RWPE2 (cell line): Measurements from ENCODE around the gene YDJC.

Experiments used
- ATAC-seq: fragments of 200-7000 bp; cut with Tn5 transposase; 3 replicates; pipeline ENCODE4 v1.9.1; 2021; ENCODE audit warnings: low read depth
- DNase-seq: peaks from one replicate; pipeline ENCODE4 v3.0.0-alpha.2; 2020; ENCODE audit warnings: low spot score
- H3K27ac ChIP-seq: fragments of 450-650 bp; 2 replicates; pipeline ENCODE4 v1.5.1; 2017; ENCODE audit warnings: mild to moderate bottlenecking; ENCODE audit not compliant: poor library complexity, severe bottlenecking
- H3K27me3 ChIP-seq: fragments of 250-450 bp; sonication (Bioruptor Pico); 2 replicates; pipeline ENCODE4 v1.5.1; 2021; ENCODE audit warnings: mild to moderate bottlenecking, moderate library complexity; ENCODE audit not compliant: insufficient read depth, poor library complexity, severe bottlenecking
- H3K36me3 ChIP-seq: fragments of 250-450 bp; sonication (Bioruptor Pico); 2 replicates; pipeline ENCODE4 v1.5.1; 2020; ENCODE audit warnings: low read depth, mild to moderate bottlenecking, moderate library complexity
- H3K4me1 ChIP-seq: fragments of 250-450 bp; sonication (Bioruptor Pico); 2 replicates; pipeline ENCODE4 v1.5.1; 2021; ENCODE audit warnings: mild to moderate bottlenecking, moderate library complexity; ENCODE audit not compliant: insufficient read depth, poor library complexity, severe bottlenecking
- H3K4me3 ChIP-seq: fragments of 250-450 bp; sonication (Bioruptor Pico); 2 replicates; pipeline ENCODE4 v1.5.1; 2021; ENCODE audit warnings: mild to moderate bottlenecking, moderate library complexity; ENCODE audit not compliant: severe bottlenecking
- H3K9me3 ChIP-seq: fragments of 250-450 bp; sonication (Bioruptor Pico); 2 replicates; pipeline ENCODE4 v1.5.1; 2021; ENCODE audit warnings: mild to moderate bottlenecking, moderate library complexity; ENCODE audit not compliant: severe bottlenecking
- CTCF ChIP-seq: fragments of 450-650 bp; IDR thresholded peaks from one replicate; pipeline ENCODE4 v1.5.1; 2017; ENCODE audit warnings: mild to moderate bottlenecking, moderate library complexity; ENCODE audit not compliant: poor library complexity, severe bottlenecking

Gene YDJC

GRCh38 chr22:21591695-21592094 is 38.1 kb downstream of the YDJC start:
- Histone ChIP-seq H3K27me3 (no peaks in the 10 kb centered on the region), H3K4me1 (no peaks in the 10 kb centered on the region), H3K27ac (no peak overlapping the region), H3K9me3 (no peaks in the 10 kb centered on the region), H3K36me3 (peaks cover 39% of the 10 kb centered on the region), H3K4me3 (no peak overlapping the region)
- no peak for DNase-seq
- TF ChIP-seq CTCF, result no peak
- peak; percentile 29; the same call in 1 of the 3 replicates for ATAC-seq

DNA sequence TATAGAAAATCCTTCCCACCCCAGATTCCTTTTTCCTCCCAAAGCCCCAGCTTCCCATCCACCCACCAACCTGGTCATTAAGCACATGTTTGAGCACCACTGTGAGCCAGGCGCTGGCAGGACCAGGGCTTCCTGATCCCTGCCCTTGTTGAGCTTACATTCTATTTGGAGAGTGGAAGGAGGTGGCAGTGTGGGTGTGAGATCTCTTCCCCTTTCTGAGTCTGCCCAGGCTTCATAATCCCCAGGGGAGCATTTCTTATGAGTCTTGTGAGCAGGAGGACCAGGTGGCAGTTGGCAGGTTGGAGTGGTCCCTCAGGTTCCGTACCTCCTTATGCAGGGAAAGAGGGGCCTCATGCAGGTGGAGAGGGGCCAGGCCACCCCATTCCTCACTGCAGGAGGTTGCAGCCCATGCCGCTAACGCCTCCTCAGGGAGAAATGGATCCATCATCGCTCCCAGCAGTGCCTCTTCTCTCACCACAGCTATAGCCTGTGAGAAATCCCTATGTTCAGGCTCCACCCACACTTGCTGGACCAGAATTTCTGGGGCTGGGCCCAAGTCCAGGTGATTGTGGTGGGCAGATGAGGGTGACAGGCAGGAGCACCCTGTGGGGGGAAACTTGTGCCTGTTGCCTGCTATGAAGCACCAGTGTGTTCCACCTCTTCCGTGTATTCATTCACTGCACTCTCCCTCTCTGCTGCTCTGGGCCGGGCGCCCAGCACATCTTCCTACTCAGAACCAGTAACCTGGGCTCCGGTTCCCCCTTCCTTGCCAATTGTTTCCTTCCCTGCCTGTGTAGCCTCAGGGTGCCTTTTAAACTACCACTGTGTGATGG is 38.8 kb downstream of the YDJC start:
- Histone ChIP-seq H3K4me1 (no peaks in the 10 kb centered on the region), H3K27ac (no peak overlapping the region), H3K9me3 (no peaks in the 10 kb centered on the region), H3K36me3 (peaks cover 33% of the 10 kb centered on the region), H3K27me3 (no peaks in the 10 kb centered on the region), H3K4me3 (no peak overlapping the region)
- no peak for TF ChIP-seq CTCF
- ATAC-seq (no peak), DNase-seq (no peak)

GRCh38 chr22:21589396-21589795 is 40.4 kb downstream of the YDJC start:
- Histone ChIP-seq H3K4me1 (no peaks in the 10 kb centered on the region), H3K36me3 (peaks cover 20% of the 10 kb centered on the region)

DNA sequence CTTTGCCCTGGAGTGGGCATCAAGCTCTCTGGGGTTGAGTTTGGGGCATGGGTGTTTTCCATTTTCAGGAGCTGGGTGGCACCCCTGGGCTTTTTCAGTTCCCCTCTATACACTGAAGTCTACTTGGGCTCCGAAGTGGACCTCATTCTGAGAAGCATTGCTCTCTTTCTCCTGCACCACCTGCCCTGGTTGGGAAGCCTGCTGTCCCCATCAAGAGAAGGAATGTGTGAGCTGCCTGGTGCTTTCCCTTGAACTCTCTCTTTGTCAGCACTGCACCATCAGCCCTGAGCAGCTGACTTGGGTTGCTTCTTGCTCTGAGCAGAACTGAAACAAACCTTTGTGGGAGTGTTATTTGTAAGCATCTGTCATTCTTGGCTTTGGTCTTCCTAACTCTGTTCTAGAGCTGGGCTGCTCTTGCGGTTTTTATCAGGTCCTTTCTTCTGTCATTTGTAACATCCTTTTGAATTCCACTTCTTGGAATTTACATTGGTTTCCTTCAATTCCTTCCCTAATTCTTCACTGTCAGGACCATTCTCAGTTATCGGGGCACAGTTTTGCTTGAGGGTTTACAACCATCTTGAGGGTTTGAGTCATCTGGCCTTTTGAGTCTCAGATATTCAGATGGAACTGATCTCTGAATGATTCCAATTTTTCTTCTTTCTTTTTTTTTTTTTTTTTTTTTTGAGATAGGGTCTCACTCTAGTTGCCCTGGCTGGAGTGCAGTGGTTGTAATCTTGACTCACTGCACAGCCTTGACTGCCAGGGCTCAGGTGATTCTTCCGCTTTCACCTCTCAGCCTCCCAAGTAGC is 41.8 kb downstream of the YDJC start:
- H3K4me3 ChIP-seq, result no peak overlapping the region
- no peak overlapping the region for H3K27ac ChIP-seq
- H3K27me3 ChIP-seq, result no peaks in the 10 kb centered on the region
- DNase-seq (no peak), ATAC-seq (no peak)
- TF ChIP-seq CTCF, result no peak
- no peaks in the 10 kb centered on the region for H3K4me1 ChIP-seq
- no peaks in the 10 kb centered on the region for H3K9me3 ChIP-seq
- H3K36me3 ChIP-seq, result peaks cover 16% of the 10 kb centered on the region

More at GRCh38 chr22:21589396-21589795, 40.4 kb downstream of the YDJC start:
- no peak for TF ChIP-seq CTCF
- Histone ChIP-seq H3K27me3 (no peaks in the 10 kb centered on the region), H3K4me3 (no peak overlapping the region), H3K9me3 (no peaks in the 10 kb centered on the region), H3K27ac (no peak overlapping the region)
- no peak for DNase-seq
- ATAC-seq, result no peak
